Measurements from ENCODE around the gene CFAP69. TPM values are rescaled to one million over a fixed set of nuclear protein-coding genes. Genes with fewer than 3 reads are reported as not detected.
"Not testable (repeated sequence)": the region's sequence is repeated elsewhere in the genome, so short reads cannot be mapped to it uniquely, and the experiment has no call there.

Gene CFAP69
- total RNA-seq, 2 donors from 2014 or later = 0.21 to 0.33 TPM

- DNase-seq (ENCODE audit: low spot score) (no peak), ATAC-seq (no peak)
- Mint-ChIP-seq H3K27me3 (peaks cover 13 to 20% of the 10 kb centered on the region in 2 donors), H3K27ac (no peak overlapping the region), H3K36me3 (peaks cover 4% of the 10 kb centered on the region), H3K4me1 (ENCODE audit: low read depth in 2 of 2) (peaks cover 4 to 5% of the 10 kb centered on the region in 2 donors), H3K4me3 (no peak overlapping the region), H3K9me3 (no peaks in the 10 kb centered on the region)
Observed at GRCh38 chr7:90239050-90239449, 5.9 kb upstream of the CFAP69 start.

DNA sequence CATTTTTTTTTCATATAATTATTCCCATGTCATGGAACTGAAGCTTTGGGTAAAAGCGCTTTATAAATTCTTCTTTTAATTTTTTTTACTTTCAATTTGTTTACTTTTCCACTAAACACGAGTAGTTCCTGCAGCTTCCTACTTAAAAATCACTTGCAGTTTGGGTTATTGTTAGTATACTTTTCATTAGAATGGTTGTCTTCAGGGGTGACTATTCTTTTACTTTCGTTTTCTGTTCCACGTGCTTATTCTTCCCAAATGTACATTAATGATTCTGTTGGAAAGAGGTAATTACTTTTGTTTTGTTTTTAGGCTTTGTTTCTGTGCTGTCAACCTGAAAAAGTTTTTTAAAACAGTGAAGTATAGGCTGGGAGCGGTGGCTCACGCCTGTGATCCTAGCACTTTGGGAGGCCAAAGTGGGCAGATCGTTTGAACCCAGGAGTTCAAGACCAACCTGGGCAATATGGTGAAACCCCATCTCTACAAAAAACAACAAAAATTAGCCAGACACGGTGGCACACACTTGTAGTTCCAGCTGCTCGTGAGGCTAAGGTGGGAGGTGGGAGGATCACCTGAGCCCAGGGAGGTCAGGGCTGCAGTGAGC lies 5.2 kb upstream of the CFAP69 start:
- Mint-ChIP-seq H3K36me3 (peaks cover 4% of the 10 kb centered on the region), H3K4me3 (no peak overlapping the region), H3K4me1 (ENCODE audit: low read depth in 2 of 2) (peaks cover 7% of the 10 kb centered on the region in 2 donors), H3K27ac (no peak overlapping the region), H3K27me3 (peaks cover 16 to 20% of the 10 kb centered on the region in 2 donors), H3K9me3 (no peaks in the 10 kb centered on the region)
- ATAC-seq = no peak
- DNase-seq (ENCODE audit: low spot score) = no peak

- DNase-seq (ENCODE audit: low spot score) = no peak
- Mint-ChIP-seq H3K27me3 (peaks cover 28 to 29% of the 10 kb centered on the region in 2 donors), H3K4me3 (peak overlapping the region; percentile 4), H3K27ac (peak overlapping the region in 1 of 2 donors; percentile 42), H3K4me1 (ENCODE audit: low read depth in 2 of 2) (peaks cover 12 to 18% of the 10 kb centered on the region in 2 donors), H3K36me3 (peaks cover 4% of the 10 kb centered on the region), H3K9me3 (no peaks in the 10 kb centered on the region)
- no peak for ATAC-seq
Observed at GRCh38 chr7:90242369-90243168, 2.4 kb upstream of the CFAP69 start.

DNA sequence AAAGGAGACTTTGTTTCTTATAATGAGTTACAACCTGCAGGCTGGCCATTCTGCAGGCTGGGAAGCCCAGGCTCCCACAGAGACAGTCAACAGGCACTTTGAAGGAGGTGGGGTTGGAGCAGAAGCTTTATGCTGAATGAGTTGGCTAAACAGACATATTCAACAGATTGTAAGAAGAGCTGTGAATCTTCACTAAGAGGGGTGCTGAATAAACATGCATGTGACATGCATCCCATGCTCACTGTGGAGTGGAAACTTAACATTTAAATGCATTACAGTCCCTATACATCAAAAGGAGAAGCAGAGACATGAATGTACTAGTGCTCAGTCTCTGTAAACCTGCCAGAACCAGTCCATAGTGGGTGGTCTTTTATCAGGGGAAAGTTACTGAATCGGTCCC lies 1.4 kb upstream of the CFAP69 start:
- no peak for DNase-seq (ENCODE audit: low spot score)
- no peak overlapping the region for H3K27ac Mint-ChIP-seq
- no peaks in the 10 kb centered on the region for H3K9me3 Mint-ChIP-seq
- H3K27me3 Mint-ChIP-seq = peaks cover 26 to 29% of the 10 kb centered on the region in 2 donors
- peak overlapping the region; percentile 95 for H3K4me3 Mint-ChIP-seq
- peaks cover 12 to 18% of the 10 kb centered on the region in 2 donors for H3K4me1 Mint-ChIP-seq (ENCODE audit: low read depth in 2 of 2)
- peaks cover 4% of the 10 kb centered on the region for H3K36me3 Mint-ChIP-seq
- ATAC-seq = no peak

- Mint-ChIP-seq H3K4me3 (peak overlapping the region; percentile 95), H3K27me3 (peaks cover 29 to 37% of the 10 kb centered on the region in 2 donors), H3K4me1 (ENCODE audit: low read depth in 2 of 2) (peaks cover 12 to 13% of the 10 kb centered on the region in 2 donors), H3K9me3 (no peaks in the 10 kb centered on the region), H3K27ac (peak overlapping the region; percentile 26 to 61), H3K36me3 (peaks cover 4% of the 10 kb centered on the region)
- ATAC-seq (no peak), DNase-seq (ENCODE audit: low spot score) (no peak)
Observed at GRCh38 chr7:90244565-90244908, 437 bp upstream of the CFAP69 start.

- no peak overlapping the region for H3K27ac Mint-ChIP-seq
- H3K36me3 Mint-ChIP-seq = peaks cover 4% of the 10 kb centered on the region
- peaks cover 39 to 52% of the 10 kb centered on the region in 2 donors for H3K27me3 Mint-ChIP-seq
- no peaks in the 10 kb centered on the region for H3K9me3 Mint-ChIP-seq
- H3K4me1 Mint-ChIP-seq (ENCODE audit: low read depth in 2 of 2) = peaks cover 9 to 13% of the 10 kb centered on the region in 2 donors
- peak overlapping the region; percentile 95 for H3K4me3 Mint-ChIP-seq
- DNase-seq (ENCODE audit: low spot score) (no peak), ATAC-seq (no peak)
Observed at GRCh38 chr7:90246171-90246570, 1.2 kb downstream of the CFAP69 start.

- Mint-ChIP-seq H3K27me3 (peaks cover 32 to 40% of the 10 kb centered on the region in 2 donors), H3K36me3 (no peaks in the 10 kb centered on the region), H3K27ac (no peak overlapping the region), H3K4me3 (no peak overlapping the region), H3K9me3 (no peaks in the 10 kb centered on the region), H3K4me1 (ENCODE audit: low read depth in 2 of 2) (peaks cover 9 to 13% of the 10 kb centered on the region in 2 donors)
- DNase-seq (ENCODE audit: low spot score) (no peak), ATAC-seq (no peak)
Observed at GRCh38 chr7:90248706-90249105, 3.7 kb downstream of the CFAP69 start.

DNA sequence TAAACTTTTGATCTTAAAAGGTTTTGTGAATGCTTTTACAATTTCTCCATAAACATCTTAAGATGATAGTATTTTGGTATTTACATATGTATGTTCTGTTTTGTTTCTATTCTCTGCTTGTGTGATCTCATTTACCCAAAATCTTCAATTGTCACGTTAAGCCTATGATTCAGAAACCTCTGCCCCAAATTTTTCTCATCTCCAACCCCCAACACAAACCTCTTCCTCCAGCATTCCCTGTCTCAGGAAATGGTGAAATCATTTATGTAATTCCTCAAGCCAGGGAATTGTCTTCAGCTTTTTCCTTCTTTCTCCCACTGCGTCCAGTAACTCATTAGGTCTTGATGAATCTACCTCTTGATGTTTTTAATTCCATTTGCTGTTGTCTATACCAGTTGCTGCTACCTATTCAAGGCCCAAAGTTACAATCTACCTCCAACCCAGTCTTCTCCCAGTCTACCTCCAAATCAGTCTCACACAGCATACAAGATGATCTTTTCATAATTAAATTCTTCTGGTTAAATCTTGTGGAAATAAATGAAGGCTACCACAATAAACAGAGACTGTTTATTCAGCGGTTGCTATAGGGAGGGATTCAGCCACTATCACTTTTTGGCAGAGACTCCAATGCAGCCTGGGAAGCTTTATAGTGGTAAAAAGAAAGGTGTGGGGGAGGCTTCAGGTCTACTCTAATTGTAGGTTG lies 5.8 kb downstream of the CFAP69 start:
- no peak for ATAC-seq
- H3K4me1 Mint-ChIP-seq (ENCODE audit: low read depth in 2 of 2) = peaks cover 0 to 5% of the 10 kb centered on the region in 2 donors
- H3K4me3 Mint-ChIP-seq = no peak overlapping the region
- H3K27me3 Mint-ChIP-seq = peaks cover 24 to 52% of the 10 kb centered on the region in 2 donors
- no peak for DNase-seq (ENCODE audit: low spot score)
- no peaks in the 10 kb centered on the region for H3K9me3 Mint-ChIP-seq
- no peaks in the 10 kb centered on the region for H3K36me3 Mint-ChIP-seq
- H3K27ac Mint-ChIP-seq = no peak overlapping the region

- no peak overlapping the region for H3K4me3 Mint-ChIP-seq
- no peak for ATAC-seq
- H3K36me3 Mint-ChIP-seq = no peaks in the 10 kb centered on the region
- no peaks in the 10 kb centered on the region for H3K4me1 Mint-ChIP-seq (ENCODE audit: low read depth in 2 of 2)
- peaks cover 22 to 51% of the 10 kb centered on the region in 2 donors for H3K27me3 Mint-ChIP-seq
- DNase-seq (ENCODE audit: low spot score) = no peak
- H3K9me3 Mint-ChIP-seq = no peaks in the 10 kb centered on the region
- H3K27ac Mint-ChIP-seq = no peak overlapping the region
Observed at GRCh38 chr7:90251304-90251635, 6.3 kb downstream of the CFAP69 start.

GRCh38 chr7:90256011-90256410 lies 11.0 kb downstream of the CFAP69 start:
- H3K4me3 Mint-ChIP-seq, ATAC-seq: not testable (repeated sequence)
- peaks cover 14 to 34% of the 10 kb centered on the region in 2 donors for H3K27me3 Mint-ChIP-seq

DNA sequence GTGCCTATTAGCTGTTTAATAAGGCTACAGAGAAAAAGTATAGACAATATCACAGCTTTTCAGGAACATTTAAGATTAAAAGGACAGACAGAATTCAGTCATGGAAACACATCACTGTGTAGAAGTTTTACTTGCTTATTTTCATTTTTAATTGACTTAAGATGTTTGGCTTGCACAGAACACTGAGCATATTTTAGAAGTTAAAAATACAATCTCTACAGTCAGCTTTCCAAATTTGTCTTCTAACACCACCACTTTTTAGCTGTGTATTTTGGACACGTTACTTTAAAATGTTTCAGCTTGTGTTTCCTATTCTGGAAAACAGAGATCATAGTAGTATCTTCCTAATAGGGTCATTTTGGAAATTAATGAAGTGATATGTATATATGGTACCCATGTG lies 11.8 kb downstream of the CFAP69 start:
- no peak for DNase-seq (ENCODE audit: low spot score)
- peaks cover 16 to 32% of the 10 kb centered on the region in 2 donors for H3K27me3 Mint-ChIP-seq
- no peak overlapping the region for H3K4me3 Mint-ChIP-seq
- H3K4me1 Mint-ChIP-seq (ENCODE audit: low read depth in 2 of 2) = no peaks in the 10 kb centered on the region
- no peak overlapping the region for H3K27ac Mint-ChIP-seq
- no peaks in the 10 kb centered on the region for H3K9me3 Mint-ChIP-seq
- ATAC-seq = no peak
- H3K36me3 Mint-ChIP-seq = no peaks in the 10 kb centered on the region

More at GRCh38 chr7:90256011-90256410, 11.0 kb downstream of the CFAP69 start:
- H3K9me3 Mint-ChIP-seq; H3K36me3 Mint-ChIP-seq; DNase-seq (ENCODE audit: low spot score); H3K4me1 Mint-ChIP-seq (ENCODE audit: low read depth in 2 of 2); H3K27ac Mint-ChIP-seq: not testable (repeated sequence)

GRCh38 chr7:90261441-90261840 lies 16.5 kb downstream of the CFAP69 start:
- no peak for ATAC-seq
- Mint-ChIP-seq H3K36me3 (no peaks in the 10 kb centered on the region), H3K27ac (no peak overlapping the region), H3K4me1 (ENCODE audit: low read depth in 2 of 2) (no peaks in the 10 kb centered on the region), H3K27me3 (peaks cover 12 to 14% of the 10 kb centered on the region in 2 donors), H3K9me3 (no peaks in the 10 kb centered on the region), H3K4me3 (no peak overlapping the region)
- no peak for DNase-seq (ENCODE audit: low spot score)

DNA sequence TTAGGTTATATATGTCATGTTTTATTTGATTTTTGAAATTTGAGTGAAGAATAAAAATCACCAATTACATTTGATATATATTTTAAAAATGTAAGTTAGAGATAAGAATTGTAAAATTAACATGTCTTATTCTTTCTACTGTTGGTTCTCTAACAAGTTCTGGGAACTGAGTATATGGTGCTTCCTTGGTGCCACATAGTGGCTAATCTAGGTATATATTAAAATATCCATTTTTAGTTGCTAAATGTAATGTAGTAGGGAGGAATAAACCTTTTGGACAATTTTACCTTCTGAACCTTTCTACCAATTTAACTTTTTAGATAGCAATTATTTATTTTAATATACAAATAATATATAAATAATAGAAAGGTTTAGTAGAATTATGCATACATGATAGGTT lies 17.5 kb downstream of the CFAP69 start:
- Mint-ChIP-seq H3K4me1 (ENCODE audit: low read depth in 2 of 2) (no peaks in the 10 kb centered on the region), H3K27me3 (peaks cover 10 to 11% of the 10 kb centered on the region in 2 donors), H3K4me3 (no peak overlapping the region), H3K27ac (no peak overlapping the region), H3K36me3 (no peaks in the 10 kb centered on the region), H3K9me3 (no peaks in the 10 kb centered on the region)
- DNase-seq (ENCODE audit: low spot score) = no peak
- ATAC-seq = peak in 1 of 2 donors; percentile 58

- Mint-ChIP-seq H3K4me1 (ENCODE audit: low read depth in 2 of 2) (no peaks in the 10 kb centered on the region), H3K36me3 (no peaks in the 10 kb centered on the region), H3K9me3 (no peaks in the 10 kb centered on the region), H3K4me3 (no peak overlapping the region), H3K27ac (no peak overlapping the region), H3K27me3 (peaks cover 14 to 22% of the 10 kb centered on the region in 2 donors)
- ATAC-seq (no peak), DNase-seq (ENCODE audit: low spot score) (no peak)
Observed at GRCh38 chr7:90266808-90267207, 21.8 kb downstream of the CFAP69 start.
